Glutamatergic neuron (in vitro differentiated cells): ENCODE measurements around the gene DNM3. TPM values are rescaled to one million over a fixed set of nuclear protein-coding genes. Genes with fewer than 3 reads are reported as not detected.

Source experiments
- DNase-seq: peaks from one replicate; pipeline ENCODE4 v3.0.0; 2022
- H3K27ac Mint-ChIP-seq: one replicate; pipeline ENCODE4 v1.8.0; 2020; ENCODE audit warnings: mild to moderate bottlenecking, mixed read lengths, inconsistent platforms; ENCODE audit not compliant: unreplicated experiment
- H3K27me3 Mint-ChIP-seq: one replicate; pipeline ENCODE4 v1.8.0; 2020; ENCODE audit warnings: mild to moderate bottlenecking, moderate library complexity, mixed read lengths, inconsistent platforms; ENCODE audit not compliant: unreplicated experiment
- H3K36me3 Mint-ChIP-seq: one replicate; pipeline ENCODE4 v1.8.0; 2020; ENCODE audit warnings: mild to moderate bottlenecking, mixed read lengths, inconsistent platforms; ENCODE audit not compliant: unreplicated experiment
- H3K4me1 Mint-ChIP-seq: one replicate; pipeline ENCODE4 v1.8.0; 2020; ENCODE audit warnings: mild to moderate bottlenecking, low read depth, mixed read lengths, inconsistent platforms; ENCODE audit not compliant: unreplicated experiment
- H3K4me3 Mint-ChIP-seq: one replicate; pipeline ENCODE4 v1.8.0; 2020; ENCODE audit warnings: mild to moderate bottlenecking, mixed read lengths, inconsistent platforms; ENCODE audit not compliant: unreplicated experiment
- H3K9me3 Mint-ChIP-seq: one replicate; pipeline ENCODE4 v1.8.0; 2020; ENCODE audit warnings: mild to moderate bottlenecking, moderate library complexity, mixed read lengths, inconsistent platforms; ENCODE audit not compliant: unreplicated experiment
- total RNA-seq: library from RNA; stranded (reverse); fragmentation: NEBNext Ultra II Directional; extraction: Animal tissue kit (Norgen Biotek cat#: 25700); gene quantifications from one replicate; pipeline ENCODE4 v1.2.1, GENCODE V29; 2021; ENCODE audit not compliant: unreplicated experiment
- TF ChIP-seq, protein P1 (sequence below): fragments of 200-600 bp; sonication (generic); IDR thresholded peaks from one replicate; pipeline ENCODE4 v1.5.0; 2021; ENCODE audit not compliant: partially characterized antibody, unreplicated experiment

The DNM3 gene
- total RNA-seq, 1 donor from 2014 or later = 11.4 TPM

DNA sequence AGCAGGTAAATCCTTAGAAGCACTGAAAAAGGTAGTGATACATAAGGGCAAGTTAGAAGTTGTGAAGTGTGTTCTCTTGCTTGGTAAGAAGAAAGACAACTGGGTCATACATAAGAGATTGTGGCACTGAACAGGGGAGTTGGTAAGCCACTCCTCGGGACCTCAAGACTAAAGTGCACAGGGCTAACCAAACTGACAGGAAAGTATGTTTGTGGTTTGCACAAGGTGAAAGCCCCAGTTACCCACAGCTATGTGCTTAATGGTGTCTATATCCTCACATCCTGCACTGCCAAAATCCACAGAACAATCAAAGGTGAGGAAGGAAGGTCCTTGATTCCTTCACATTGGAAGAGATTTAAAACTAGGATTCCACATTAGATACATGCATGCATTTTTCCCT is 276.5 kb downstream of the DNM3 start:
- Mint-ChIP-seq H3K9me3 (peaks cover 4% of the 10 kb centered on the region), H3K4me3 (no peak overlapping the region), H3K27ac (no peak overlapping the region), H3K4me1 (no peaks in the 10 kb centered on the region), H3K36me3 (no peaks in the 10 kb centered on the region), H3K27me3 (no peaks in the 10 kb centered on the region)
- DNase-seq = no peak
- TF ChIP-seq, protein P1, sequence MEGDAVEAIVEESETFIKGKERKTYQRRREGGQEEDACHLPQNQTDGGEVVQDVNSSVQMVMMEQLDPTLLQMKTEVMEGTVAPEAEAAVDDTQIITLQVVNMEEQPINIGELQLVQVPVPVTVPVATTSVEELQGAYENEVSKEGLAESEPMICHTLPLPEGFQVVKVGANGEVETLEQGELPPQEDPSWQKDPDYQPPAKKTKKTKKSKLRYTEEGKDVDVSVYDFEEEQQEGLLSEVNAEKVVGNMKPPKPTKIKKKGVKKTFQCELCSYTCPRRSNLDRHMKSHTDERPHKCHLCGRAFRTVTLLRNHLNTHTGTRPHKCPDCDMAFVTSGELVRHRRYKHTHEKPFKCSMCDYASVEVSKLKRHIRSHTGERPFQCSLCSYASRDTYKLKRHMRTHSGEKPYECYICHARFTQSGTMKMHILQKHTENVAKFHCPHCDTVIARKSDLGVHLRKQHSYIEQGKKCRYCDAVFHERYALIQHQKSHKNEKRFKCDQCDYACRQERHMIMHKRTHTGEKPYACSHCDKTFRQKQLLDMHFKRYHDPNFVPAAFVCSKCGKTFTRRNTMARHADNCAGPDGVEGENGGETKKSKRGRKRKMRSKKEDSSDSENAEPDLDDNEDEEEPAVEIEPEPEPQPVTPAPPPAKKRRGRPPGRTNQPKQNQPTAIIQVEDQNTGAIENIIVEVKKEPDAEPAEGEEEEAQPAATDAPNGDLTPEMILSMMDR = no peak

DNA sequence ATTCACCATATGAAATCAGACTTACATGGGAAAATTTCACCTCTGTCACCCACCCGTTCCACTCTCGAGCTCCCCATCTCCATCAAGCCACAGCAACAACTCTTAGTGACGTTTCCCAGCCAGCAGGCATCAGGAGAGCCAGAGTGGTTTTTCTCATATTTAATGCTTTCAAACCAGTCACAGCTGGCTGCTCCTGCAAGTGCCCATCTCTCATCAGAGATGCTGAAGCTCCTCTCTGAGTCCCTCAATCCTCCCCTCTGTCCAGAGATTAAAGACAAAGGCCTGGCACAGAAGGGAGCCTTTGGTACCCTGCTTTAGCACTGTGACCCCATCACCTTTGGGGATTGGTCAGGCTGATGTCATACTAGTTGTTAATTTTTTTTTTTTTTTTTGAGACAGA is 277.3 kb downstream of the DNM3 start:
- TF ChIP-seq, protein P1 = no peak
- Mint-ChIP-seq H3K9me3 (peaks cover 4% of the 10 kb centered on the region), H3K4me1 (no peaks in the 10 kb centered on the region), H3K27ac (no peak overlapping the region), H3K4me3 (no peak overlapping the region), H3K27me3 (no peaks in the 10 kb centered on the region), H3K36me3 (no peaks in the 10 kb centered on the region)
- DNase-seq = no peak

DNA sequence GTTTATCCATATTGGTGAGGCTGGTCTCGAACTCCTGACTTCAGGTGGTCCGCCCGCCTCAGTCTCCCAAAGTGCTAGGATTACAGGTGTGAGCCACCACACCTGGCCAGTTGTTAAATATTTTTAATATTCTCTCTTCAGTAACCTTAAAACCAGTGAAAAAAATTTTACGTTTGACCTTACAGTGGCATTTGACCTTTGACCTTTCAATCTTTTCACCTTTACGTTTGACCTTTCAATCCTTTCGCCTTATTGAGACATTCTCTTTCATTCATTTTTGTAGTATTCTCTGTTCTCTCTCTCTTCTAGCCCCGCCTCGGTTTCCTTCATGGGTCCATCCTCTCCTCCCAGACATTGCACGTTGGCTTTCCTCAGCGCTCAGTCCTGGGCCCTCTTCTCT is 277.9 kb downstream of the DNM3 start:
- Mint-ChIP-seq H3K27ac (no peak overlapping the region), H3K4me1 (no peaks in the 10 kb centered on the region), H3K36me3 (no peaks in the 10 kb centered on the region), H3K9me3 (peaks cover 3% of the 10 kb centered on the region), H3K27me3 (no peaks in the 10 kb centered on the region), H3K4me3 (no peak overlapping the region)
- no peak for DNase-seq
- TF ChIP-seq, protein P1 = no peak

DNA sequence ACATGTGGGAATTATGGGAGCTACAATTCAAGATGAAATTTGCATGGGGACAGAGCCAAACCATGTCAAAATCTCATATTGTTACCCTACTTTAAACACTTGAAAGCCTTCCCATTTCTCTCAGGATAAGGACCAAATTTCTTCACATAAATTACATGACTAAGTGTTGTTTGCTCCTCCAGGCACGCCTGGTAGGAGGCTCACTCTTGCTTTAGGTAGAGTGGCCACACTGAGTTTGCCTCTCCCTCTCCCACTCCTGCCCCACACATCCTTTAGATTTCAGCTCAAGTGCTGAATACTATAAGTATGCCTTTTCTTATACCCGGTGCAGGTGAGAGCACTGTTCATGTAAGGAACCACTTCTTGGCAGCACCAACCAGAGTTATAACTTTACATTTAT is 279.1 kb downstream of the DNM3 start:
- H3K4me1 Mint-ChIP-seq = no peaks in the 10 kb centered on the region
- no peaks in the 10 kb centered on the region for H3K36me3 Mint-ChIP-seq
- H3K27me3 Mint-ChIP-seq = no peaks in the 10 kb centered on the region
- H3K27ac Mint-ChIP-seq = no peak overlapping the region
- DNase-seq = no peak
- TF ChIP-seq, protein P1 = no peak
- H3K9me3 Mint-ChIP-seq = peaks cover 3% of the 10 kb centered on the region
- H3K4me3 Mint-ChIP-seq = no peak overlapping the region

DNA sequence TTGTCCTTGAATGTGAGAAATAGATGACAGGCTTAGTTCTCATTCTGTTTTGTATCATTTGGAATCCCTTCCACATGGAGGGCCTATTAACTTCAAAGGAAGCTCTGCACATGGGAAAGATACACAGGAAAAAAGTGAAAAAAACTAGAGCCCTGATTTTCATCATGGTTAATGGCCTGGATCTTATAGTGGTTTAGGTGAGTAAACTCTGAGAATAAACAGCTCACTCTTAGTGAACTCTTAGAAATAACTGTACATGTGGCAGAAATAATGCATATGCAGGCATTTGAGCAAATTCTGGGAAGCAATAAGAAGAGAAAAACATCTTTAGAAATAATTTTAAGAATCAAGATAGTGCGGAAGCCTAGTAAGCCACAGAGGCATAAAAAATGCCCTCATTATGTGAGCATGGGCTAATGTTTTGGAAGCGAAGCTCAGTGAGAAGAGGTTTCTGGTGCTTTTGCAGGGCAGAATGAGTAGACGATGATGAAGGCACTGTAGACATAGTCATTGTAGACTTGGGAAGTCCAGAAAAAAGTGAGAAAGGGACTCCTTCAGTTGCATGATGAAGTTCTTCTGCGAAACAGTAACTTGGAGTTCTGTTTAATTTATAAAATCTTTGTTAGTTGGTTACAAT is 279.9 kb downstream of the DNM3 start:
- no peaks in the 10 kb centered on the region for H3K4me1 Mint-ChIP-seq

More for the DNA sequence above, 279.9 kb downstream of the DNM3 start:
- no peak overlapping the region for H3K27ac Mint-ChIP-seq
- no peak for DNase-seq
- H3K4me3 Mint-ChIP-seq = no peak overlapping the region
- H3K27me3 Mint-ChIP-seq = no peaks in the 10 kb centered on the region
- TF ChIP-seq, protein P1 = no peak
- no peaks in the 10 kb centered on the region for H3K36me3 Mint-ChIP-seq
- H3K9me3 Mint-ChIP-seq = peaks cover 3% of the 10 kb centered on the region
